Prostate gland (tissue), 2 donors: ENCODE data around the gene GMPPA.

Experiments
- CTCF ChIP-seq, 4 experiments: fragments of 200-600 bp in 2 of 4; fragments of 450-650 bp in 2 of 4; sonication (generic) in 2 of 4; IDR thresholded peaks; 1 replicate in 3 of 4; 2 replicates in 1 of 4; pipeline ENCODE4 v1.5.1; 2016 to 2019; ENCODE audit warnings: antibody characterized with exemption in 4 of 4, mild to moderate bottlenecking in 2 of 4, moderate library complexity in 2 of 4
- POLR2A ChIP-seq: fragments of 450-650 bp; IDR thresholded peaks from one replicate; pipeline ENCODE4 v1.6.1; 2016; ENCODE audit warnings: antibody characterized with exemption, mild to moderate bottlenecking
- POLR2AphosphoS5 ChIP-seq: sonication (generic); formaldehyde crosslinking; IDR thresholded peaks from one replicate; pipeline ENCODE4 v1.6.1; 2017; ENCODE audit warnings: antibody characterized with exemption

- TF ChIP-seq CTCF (IDR thresholded peaks at IDR 0.05) (peak in 2 of 4 experiments; percentile 48 to 53), POLR2A (no peak), POLR2AphosphoS5 (no peak)
Observed at GRCh38 chr2:219521066-219521880, 22.6 kb downstream of the GMPPA start.
